SU-DHL-6 (cell line): ENCODE results near the gene MANSC4.

Experiments
- H2AFZ ChIP-seq: fragments of 200-600 bp; sonication (generic); 2 replicates; pipeline ENCODE4 v1.6.1; 2014; ENCODE audit warnings: low read depth, mild to moderate bottlenecking, moderate library complexity, mixed read lengths, antibody characterized with exemption, low read length; ENCODE audit not compliant: severe bottlenecking
- H3F3A ChIP-seq: fragments of 200-600 bp; shearing (Covaris generic); 2 replicates; pipeline ENCODE4 v1.6.0; 2016; ENCODE audit warnings: antibody characterized with exemption, mild to moderate bottlenecking; ENCODE audit not compliant: insufficient read depth
- H3K27ac ChIP-seq: fragments of 200-600 bp; sonication (generic); 2 replicates; pipeline ENCODE4 v1.5.1; 2016; ENCODE audit warnings: low read depth, mild to moderate bottlenecking, low read length, moderate library complexity, mixed read lengths
- H3K27me3 ChIP-seq: fragments of 200-600 bp; sonication (generic), shearing (Covaris generic); 2 replicates; pipeline ENCODE4 v1.6.0; 2014; ENCODE audit warnings: mild to moderate bottlenecking, low read length
- H3K36me3 ChIP-seq: fragments of 200-600 bp; sonication (generic); 2 replicates; pipeline ENCODE4 v1.6.1; 2014; ENCODE audit warnings: mild to moderate bottlenecking, low read length, mixed read lengths
- H3K4me2 ChIP-seq: fragments of 300-600, 200-600 bp; shearing (Covaris generic), sonication (generic); 2 replicates; pipeline ENCODE4 v1.6.0; 2014; ENCODE audit warnings: low read length, low read depth, mild to moderate bottlenecking; ENCODE audit not compliant: poor library complexity, severe bottlenecking
- H3K4me3 ChIP-seq: fragments of 200-600 bp; sonication (generic); 2 replicates; pipeline ENCODE4 v1.5.1; 2014; ENCODE audit warnings: antibody characterized with exemption, low read length, mild to moderate bottlenecking, mixed read lengths; ENCODE audit not compliant: insufficient read depth, poor library complexity, severe bottlenecking
- H3K79me2 ChIP-seq: fragments of 200-600 bp; sonication (generic); 2 replicates; pipeline ENCODE4 v1.6.1; 2014; ENCODE audit warnings: mild to moderate bottlenecking, low read length, moderate library complexity; ENCODE audit not compliant: insufficient read depth
- H3K9ac ChIP-seq: fragments of 200-600 bp; sonication (generic); 2 replicates; pipeline ENCODE4 v1.7.0; 2014; ENCODE audit warnings: mild to moderate bottlenecking, low read length
- H3K9me2 ChIP-seq: fragments of 200-600 bp; sonication (generic); replicated peaks from 2 replicates; pipeline ENCODE4 v1.6.1; 2014; ENCODE audit warnings: low read length; ENCODE audit not compliant: insufficient read depth
- H3K9me3 ChIP-seq: fragments of 200-600 bp; sonication (generic); 2 replicates; pipeline ENCODE4 v1.6.1; 2014; ENCODE audit warnings: low read length, mixed read lengths; ENCODE audit not compliant: insufficient read depth
- H4K20me1 ChIP-seq: fragments of 200-600 bp; sonication (generic); 2 replicates; pipeline ENCODE4 v1.6.1; 2014; ENCODE audit warnings: low read depth, mild to moderate bottlenecking, antibody characterized with exemption, low read length, moderate library complexity, mixed read lengths
- EZH2phosphoT487 ChIP-seq: fragments of 200-600 bp; sonication (generic), shearing (Covaris generic); conservative IDR thresholded peaks from 2 replicates; pipeline ENCODE4 v1.6.1; 2018; ENCODE audit warnings: mild to moderate bottlenecking, antibody characterized with exemption, low read length, moderate library complexity, mixed read lengths
- TF ChIP-seq, protein P1 (sequence below): fragments of 200-600 bp; sonication (generic); IDR thresholded peaks from one replicate; pipeline ENCODE4 v1.5.1; 2017; ENCODE audit warnings: antibody characterized with exemption, mild to moderate bottlenecking, low read length, moderate library complexity; ENCODE audit not compliant: insufficient read depth, poor library complexity, severe bottlenecking

The MANSC4 gene

DNA sequence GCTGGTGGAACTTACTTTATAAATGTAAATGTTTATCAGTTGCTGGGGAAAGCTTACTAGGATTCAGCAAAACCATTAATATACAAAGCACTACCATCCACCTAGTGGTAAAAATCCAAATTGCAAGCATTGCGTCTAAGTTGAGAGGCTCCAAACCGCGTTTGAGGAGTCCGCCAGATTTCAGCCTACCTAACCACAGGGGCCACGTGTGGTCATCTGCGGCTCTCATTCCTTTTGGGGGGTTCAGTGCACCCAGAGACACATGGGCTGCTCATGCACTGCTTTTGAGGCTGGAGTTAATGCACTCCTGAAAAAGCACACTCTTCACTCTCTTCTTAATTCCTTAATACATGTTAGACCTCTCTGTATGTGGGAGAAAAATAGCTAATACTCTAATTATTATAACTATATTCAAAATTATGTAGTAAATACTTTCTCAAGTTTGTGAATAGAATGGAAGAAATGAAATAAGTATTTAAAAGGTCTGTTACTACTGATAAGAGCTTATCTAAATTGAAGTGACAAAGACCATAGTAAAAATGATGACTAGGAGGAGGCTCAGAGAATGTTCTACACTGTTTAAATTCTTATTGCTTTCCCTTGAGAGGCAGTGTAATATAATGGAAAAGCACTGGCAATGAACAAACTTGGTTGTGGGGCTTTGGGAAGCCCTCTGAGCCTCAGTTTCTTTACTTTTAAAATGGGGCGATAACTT, 41.4 kb upstream of the MANSC4 start:
- peak overlapping the region; percentile 53 for H3K4me3 ChIP-seq
- peak overlapping the region; percentile 31 for H2AFZ ChIP-seq
- H3K4me2 ChIP-seq: peak overlapping the region; percentile 58

DNA sequence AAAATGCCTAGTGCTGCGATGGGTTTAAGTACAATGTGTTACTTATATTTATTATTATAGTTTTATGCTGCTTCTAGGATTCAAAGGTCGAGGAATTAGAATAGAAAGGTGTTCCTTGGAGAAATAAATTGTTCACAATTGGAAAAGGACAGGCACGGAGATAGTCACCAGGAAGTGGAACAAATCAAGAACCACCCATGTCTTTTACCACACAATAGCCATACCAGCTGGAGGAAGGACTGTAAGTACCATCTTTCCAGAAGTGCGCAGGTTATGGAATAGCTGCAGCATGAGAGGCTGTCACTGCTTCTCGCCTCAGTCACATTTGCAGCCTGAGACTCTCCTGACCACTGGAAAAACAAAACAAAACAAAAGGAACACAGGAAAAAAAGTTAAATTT, 40.5 kb upstream of the MANSC4 start:
- Histone ChIP-seq H3F3A (peaks cover 48% of the 10 kb centered on the region), H2AFZ (peak overlapping the region; percentile 10), H3K79me2 (no peaks in the 10 kb centered on the region), H3K9me3 (no peaks in the 10 kb centered on the region), H3K4me2 (peak overlapping the region; percentile 58), H3K9ac (peak overlapping the region; percentile 55), H4K20me1 (no peaks in the 10 kb centered on the region), H3K27ac (peak overlapping the region; percentile 98), H3K9me2 (no peaks in the 10 kb centered on the region), H3K4me3 (peak overlapping the region; percentile 11), H3K27me3 (no peaks in the 10 kb centered on the region), H3K36me3 (no peaks in the 10 kb centered on the region)
- TF ChIP-seq, protein P1, sequence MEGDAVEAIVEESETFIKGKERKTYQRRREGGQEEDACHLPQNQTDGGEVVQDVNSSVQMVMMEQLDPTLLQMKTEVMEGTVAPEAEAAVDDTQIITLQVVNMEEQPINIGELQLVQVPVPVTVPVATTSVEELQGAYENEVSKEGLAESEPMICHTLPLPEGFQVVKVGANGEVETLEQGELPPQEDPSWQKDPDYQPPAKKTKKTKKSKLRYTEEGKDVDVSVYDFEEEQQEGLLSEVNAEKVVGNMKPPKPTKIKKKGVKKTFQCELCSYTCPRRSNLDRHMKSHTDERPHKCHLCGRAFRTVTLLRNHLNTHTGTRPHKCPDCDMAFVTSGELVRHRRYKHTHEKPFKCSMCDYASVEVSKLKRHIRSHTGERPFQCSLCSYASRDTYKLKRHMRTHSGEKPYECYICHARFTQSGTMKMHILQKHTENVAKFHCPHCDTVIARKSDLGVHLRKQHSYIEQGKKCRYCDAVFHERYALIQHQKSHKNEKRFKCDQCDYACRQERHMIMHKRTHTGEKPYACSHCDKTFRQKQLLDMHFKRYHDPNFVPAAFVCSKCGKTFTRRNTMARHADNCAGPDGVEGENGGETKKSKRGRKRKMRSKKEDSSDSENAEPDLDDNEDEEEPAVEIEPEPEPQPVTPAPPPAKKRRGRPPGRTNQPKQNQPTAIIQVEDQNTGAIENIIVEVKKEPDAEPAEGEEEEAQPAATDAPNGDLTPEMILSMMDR: no peak
- no peak for TF ChIP-seq EZH2phosphoT487

More for the DNA sequence above, 41.4 kb upstream of the MANSC4 start:
- peak overlapping the region; percentile 55 for H3K9ac ChIP-seq
- TF ChIP-seq, protein P1: peak; percentile 43
- no peak for TF ChIP-seq EZH2phosphoT487
- peak overlapping the region; percentile 98 for H3K27ac ChIP-seq
- H3K79me2 ChIP-seq: no peaks in the 10 kb centered on the region
- H3F3A ChIP-seq: peaks cover 48% of the 10 kb centered on the region
- no peaks in the 10 kb centered on the region for H3K9me2 ChIP-seq
- H3K9me3 ChIP-seq: no peaks in the 10 kb centered on the region
- no peaks in the 10 kb centered on the region for H4K20me1 ChIP-seq
- no peaks in the 10 kb centered on the region for H3K36me3 ChIP-seq
- no peaks in the 10 kb centered on the region for H3K27me3 ChIP-seq

DNA sequence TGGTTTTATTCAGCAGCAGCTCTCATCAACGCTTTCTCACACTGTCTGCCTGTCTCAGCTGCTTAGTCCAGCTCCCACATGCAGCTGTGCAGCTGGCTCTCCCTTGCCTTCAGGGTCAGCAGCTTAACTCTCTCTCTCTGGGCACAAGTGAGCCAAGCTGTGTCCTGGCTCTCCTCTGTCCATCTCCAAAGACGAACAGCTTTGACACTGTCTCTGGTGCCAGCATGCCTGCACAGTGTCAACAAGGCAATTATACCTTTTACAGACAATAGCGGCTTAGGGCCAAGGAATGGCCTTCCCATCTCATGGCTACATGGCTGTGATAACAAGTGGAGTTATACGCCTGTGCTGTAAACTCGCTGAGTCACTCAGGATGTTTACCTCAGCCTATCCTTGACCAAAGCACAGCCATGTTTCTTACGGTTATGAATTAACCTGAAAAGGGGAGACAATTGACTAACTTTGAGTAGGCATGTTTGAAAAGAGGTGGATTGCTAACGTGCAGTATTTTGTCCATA, 38.4 kb upstream of the MANSC4 start:
- H3K9ac ChIP-seq: no peak overlapping the region
- peak overlapping the region; percentile 7 for H3K4me2 ChIP-seq
- no peaks in the 10 kb centered on the region for H3K36me3 ChIP-seq
- H4K20me1 ChIP-seq: no peaks in the 10 kb centered on the region
- no peak for TF ChIP-seq EZH2phosphoT487
- TF ChIP-seq, protein P1: no peak
- no peak overlapping the region for H2AFZ ChIP-seq
- H3K9me2 ChIP-seq: no peaks in the 10 kb centered on the region
- no peaks in the 10 kb centered on the region for H3K79me2 ChIP-seq
- H3K27me3 ChIP-seq: no peaks in the 10 kb centered on the region
- no peak overlapping the region for H3K4me3 ChIP-seq
- H3K27ac ChIP-seq: peak overlapping the region; percentile 98; the same call in 1 of the 2 replicates
- H3F3A ChIP-seq: peaks cover 30% of the 10 kb centered on the region
- no peaks in the 10 kb centered on the region for H3K9me3 ChIP-seq
